ENCODE data around the gene PI4K2A. TPM values are rescaled to one million over a fixed set of nuclear protein-coding genes. Genes with fewer than 3 reads are reported as not detected.

PI4K2A gene
- total and polyA plus RNA-seq, 2 of the 13 experiments (the other 11 are each of a cell fraction or from before 2014, with no cell fraction given) = 10.9 to 14.3 TPM

- TF ChIP-seq TOE1 (CRISPR knock-in tag; IDR thresholded peaks at IDR 0.05) (no peak), ZNF652 (CRISPR knock-in tag; IDR thresholded peaks at IDR 0.05; ENCODE audit: borderline replicate concordance, low read depth) (no peak), TAF1 (CRISPR knock-in tag; IDR thresholded peaks at IDR 0.05) (peak; percentile 90), POLR2A (IDR thresholded peaks at IDR 0.05; ENCODE audit: insufficient read depth in 1 of 2, low read depth in 2 of 2, low read length in 2 of 2) (peak; percentile 84 to 87), ZNF205 (CRISPR knock-in tag; IDR thresholded peaks at IDR 0.05) (no peak; the same call in 1 of the 2 replicates), ZNF432 (CRISPR knock-in tag; IDR thresholded peaks at IDR 0.05; ENCODE audit: borderline replicate concordance) (no peak), ATF7 (IDR thresholded peaks at IDR 0.05) (peak; percentile 26; the same call in 1 of the 2 replicates), ATF7 (CRISPR knock-in tag; IDR thresholded peaks at IDR 0.05) (peak; percentile 90), ZNF503 (CRISPR knock-in tag; IDR thresholded peaks at IDR 0.05) (peak; percentile 85), ZNF451 (CRISPR knock-in tag; IDR thresholded peaks at IDR 0.05) (peak; percentile 10; the same call in 1 of the 2 replicates), ZBTB7A (CRISPR knock-in tag; IDR thresholded peaks at IDR 0.05) (peak; percentile 88; the same call in 1 of the 2 replicates), ZSCAN12 (CRISPR knock-in tag; IDR thresholded peaks at IDR 0.05) (peak; percentile 70; the same call in 1 of the 2 replicates), FLYWCH1 (CRISPR knock-in tag; IDR thresholded peaks at IDR 0.05) (no peak), ZNF280B (CRISPR knock-in tag; IDR thresholded peaks at IDR 0.05; ENCODE audit: borderline replicate concordance) (peak; percentile 74), ADNP (CRISPR knock-in tag; IDR thresholded peaks at IDR 0.05) (no peak), ZC3H13 (CRISPR knock-in tag; IDR thresholded peaks at IDR 0.05) (peak; percentile 95), HOXD1 (CRISPR knock-in tag; IDR thresholded peaks at IDR 0.05) (peak; percentile 83), ZNF691 (CRISPR knock-in tag; IDR thresholded peaks at IDR 0.05; ENCODE audit: borderline replicate concordance, low read depth) (peak; percentile 78), MED13 (CRISPR knock-in tag; IDR thresholded peaks at IDR 0.05) (peak; percentile 77; the same call in 1 of the 2 replicates), CREM (IDR thresholded peaks at IDR 0.05) (peak; percentile 61), CREM (CRISPR knock-in tag; IDR thresholded peaks at IDR 0.05) (no peak), ZNF343 (CRISPR knock-in tag; IDR thresholded peaks at IDR 0.05) (peak; percentile 43; the same call in 1 of the 2 replicates), ZNF713 (CRISPR knock-in tag; IDR thresholded peaks at IDR 0.05) (no peak), ZFP62 (CRISPR knock-in tag; IDR thresholded peaks at IDR 0.05) (no peak), ZNF230 (CRISPR knock-in tag; IDR thresholded peaks at IDR 0.05) (no peak), NR2C2 (CRISPR knock-in tag; IDR thresholded peaks at IDR 0.05; ENCODE audit: borderline replicate concordance) (peak; percentile 54), ZNF138 (CRISPR knock-in tag; IDR thresholded peaks at IDR 0.05; ENCODE audit: low read depth) (peak; percentile 79; the same call in 1 of the 2 replicates), ZBTB38 (CRISPR knock-in tag; IDR thresholded peaks at IDR 0.05) (peak; percentile 80)
Observed at GRCh38 chr10:97686962-97687784, 46.7 kb downstream of the PI4K2A start, which contains the start of gene AVPI1 (continued).
